HepG2 (cell line): Measurements from ENCODE around the gene MCM8. TPM values are rescaled to one million over a fixed set of nuclear protein-coding genes. Genes with fewer than 3 reads are reported as not detected.

Source experiments
- ARNTL ChIP-seq: sonication (generic); formaldehyde crosslinking; IDR thresholded peaks from 2 replicates; pipeline ENCODE4 v1.4.0; 2020; ENCODE audit warnings: mild to moderate bottlenecking, missing genetic modification reagents
- E2F2 ChIP-seq: sonication (generic); formaldehyde crosslinking; IDR thresholded peaks from 2 replicates; pipeline ENCODE4 v1.4.0; 2020; ENCODE audit warnings: missing genetic modification reagents, borderline replicate concordance
- MAZ ChIP-seq, 2 experiments: sonication (generic) in 1 of 2; formaldehyde crosslinking in 1 of 2; IDR thresholded peaks; 2 replicates each; pipeline versions ENCODE4 v1.5.0 to v1.6.1; 2012 to 2020; ENCODE audit warnings: low read depth in 2 of 2, mild to moderate bottlenecking in 2 of 2, borderline replicate concordance in 1 of 2, improper control_type of control experiment in 1 of 2, low read length in 1 of 2, missing genetic modification reagents in 1 of 2, moderate library complexity in 1 of 2
- NCOA1 ChIP-seq: sonication (generic); formaldehyde crosslinking; IDR thresholded peaks from 2 replicates; pipeline ENCODE4 v1.9.0; 2021; ENCODE audit warnings: missing genetic modification reagents
- NCOA5 ChIP-seq: sonication (generic); formaldehyde crosslinking; IDR thresholded peaks from 2 replicates; pipeline ENCODE4 v1.4.0; 2020; ENCODE audit warnings: missing genetic modification reagents
- PATZ1 ChIP-seq: sonication (generic); formaldehyde crosslinking; IDR thresholded peaks from 2 replicates; pipeline ENCODE4 v1.4.0; 2020; ENCODE audit warnings: missing genetic modification reagents
- RBFOX2 ChIP-seq: fragments of 200-400 bp; formaldehyde crosslinking; IDR thresholded peaks from 2 replicates; pipeline ENCODE4 v1.6.1; 2017; ENCODE audit warnings: low read depth, mild to moderate bottlenecking, low read length
- SSRP1 ChIP-seq: IDR thresholded peaks from 2 replicates; pipeline ENCODE4 v1.6.1; 2016; ENCODE audit warnings: control low read depth
- TIGD3 ChIP-seq: sonication (generic); formaldehyde crosslinking; IDR thresholded peaks from 2 replicates; pipeline ENCODE4 v1.5.1; 2020; ENCODE audit warnings: mild to moderate bottlenecking, missing genetic modification reagents, borderline replicate concordance
- U2AF2 ChIP-seq: fragments of 200-400 bp; formaldehyde crosslinking; IDR thresholded peaks from 2 replicates; pipeline ENCODE4 v1.6.1; 2017; ENCODE audit warnings: low read depth, mild to moderate bottlenecking, low read length
- ZBTB25 ChIP-seq: IDR thresholded peaks from 2 replicates; pipeline ENCODE4 v1.6.1; 2018; ENCODE audit warnings: missing genetic modification reagents
- ZNF20 ChIP-seq: sonication (generic); formaldehyde crosslinking; IDR thresholded peaks from 2 replicates; pipeline ENCODE4 v1.4.0; 2020; ENCODE audit warnings: mild to moderate bottlenecking, moderate library complexity, missing genetic modification reagents
- ZNF24 ChIP-seq: fragments of 450-650 bp; IDR thresholded peaks from 2 replicates; pipeline ENCODE4 v1.6.1; 2017; ENCODE audit warnings: antibody characterized with exemption, mild to moderate bottlenecking
- ZNF383 ChIP-seq: sonication (generic); formaldehyde crosslinking; IDR thresholded peaks from 2 replicates; pipeline ENCODE4 v1.4.0; 2020; ENCODE audit warnings: missing genetic modification reagents, mild to moderate bottlenecking, borderline replicate concordance
- ZNF496 ChIP-seq: sonication (generic); formaldehyde crosslinking; IDR thresholded peaks from 2 replicates; pipeline ENCODE4 v1.8.1; 2023; ENCODE audit warnings: mild to moderate bottlenecking, moderate library complexity, missing genetic modification reagents; ENCODE audit not compliant: insufficient replicate concordance
- ZNF609 ChIP-seq: sonication (generic); formaldehyde crosslinking; IDR thresholded peaks from 2 replicates; pipeline ENCODE4 v1.4.0; 2020; ENCODE audit warnings: mild to moderate bottlenecking, missing genetic modification reagents, borderline replicate concordance
- ZNF782 ChIP-seq: sonication (generic); formaldehyde crosslinking; IDR thresholded peaks from 2 replicates; pipeline ENCODE4 v1.4.0; 2020; ENCODE audit warnings: missing genetic modification reagents, mild to moderate bottlenecking, borderline replicate concordance
- polyA plus RNA-seq, 8 experiments: library from polyadenylated mRNA; depleted of rRNA in 3 of 8; stranded (reverse) in 7 of 8; unstranded in 1 of 8; fragments of >200 nt; fragmentation: Illumina TruSeq in 4 of 8; extraction: Trizol in 4 of 8; gene quantifications; 2 replicates each; pipeline versions ENCODE4 v1.2.1 to v1.2.3, GENCODE V29; 2011 to 2016; ENCODE audit warnings: low read depth in 4 of 8, missing spikeins in 1 of 8, mixed read lengths in 1 of 8; ENCODE audit not compliant: insufficient read depth in 1 of 8
- total RNA-seq, 5 experiments: library from RNA; depleted of rRNA; stranded (reverse); fragments of >200 nt; fragmentation: Illumina TruSeq; extraction: Trizol; gene quantifications; 2 replicates each; pipeline ENCODE4 v1.2.3, GENCODE V29; 2016; ENCODE audit warnings: low read depth in 1 of 5

The MCM8 gene
- total and polyA plus RNA-seq, 2 of the 13 experiments (the other 11 are each of a cell fraction or from before 2014, with no cell fraction given): 11.5 to 59.3 TPM

- TF ChIP-seq MAZ (IDR thresholded peaks at IDR 0.05; ENCODE audit: borderline replicate concordance, low read depth, low read length) (no peak), MAZ (CRISPR knock-in tag; IDR thresholded peaks at IDR 0.05; ENCODE audit: low read depth) (no peak), ZNF782 (no peak), ZNF609 (no peak), ARNTL (CRISPR knock-in tag) (no peak), PATZ1 (CRISPR knock-in tag) (no peak), ZNF383 (no peak), E2F2 (CRISPR knock-in tag) (no peak), ZNF24 (no peak), TIGD3 (CRISPR knock-in tag) (no peak), SSRP1 (CRISPR knock-in tag) (0 out of 2 replicates have a peak, but pooled peaks have one; percentile 29), ZNF20 (no peak), NCOA5 (CRISPR knock-in tag) (no peak), ZNF496 (CRISPR knock-in tag) (no peak), RBFOX2 (no peak), U2AF2 (no peak), NCOA1 (no peak), ZBTB25 (CRISPR knock-in tag) (no peak)
Observed at GRCh38 chr20:5918856-5919625, 31.4 kb upstream of the MCM8 start (continued).
